Neural progenitor cell (in vitro differentiated cells): ENCODE data around the gene ZNF469. TPM values are rescaled to one million over a fixed set of nuclear protein-coding genes. Genes with fewer than 3 reads are reported as not detected.

Source experiments
- DNase-seq: peaks from one replicate; pipeline ENCODE4 v3.0.0-alpha.2; 2016; ENCODE audit warnings: low spot score
- H2AFZ ChIP-seq: fragments of 200-600 bp; sonication (generic); replicated peaks from 2 replicates; pipeline ENCODE4 v1.6.1; 2016; ENCODE audit warnings: antibody characterized with exemption
- H3F3A ChIP-seq: fragments of 200-600 bp; sonication (generic); 2 replicates; pipeline ENCODE4 v1.6.1; 2016; ENCODE audit warnings: antibody characterized with exemption, low read depth
- H3K27ac ChIP-seq: fragments of 200-600 bp; sonication (generic); 2 replicates; pipeline ENCODE4 v1.5.1; 2016; ENCODE audit warnings: mild to moderate bottlenecking
- H3K27me3 ChIP-seq: fragments of 200-600 bp; sonication (generic); 2 replicates; pipeline ENCODE4 v1.6.1; 2016; ENCODE audit warnings: mild to moderate bottlenecking, moderate library complexity
- H3K36me3 ChIP-seq: fragments of 200-600 bp; sonication (generic); 2 replicates; pipeline ENCODE4 v1.5.1; 2016
- H3K4me1 ChIP-seq: fragments of 200-600 bp; sonication (generic); 2 replicates; pipeline ENCODE4 v1.6.1; 2016; ENCODE audit warnings: mixed run types
- H3K4me2 ChIP-seq: fragments of 200-600 bp; sonication (generic); 2 replicates; pipeline ENCODE4 v1.6.1; 2016
- H3K4me3 ChIP-seq: fragments of 200-600 bp; sonication (generic); 2 replicates; pipeline ENCODE4 v1.5.1; 2016
- H3K79me2 ChIP-seq: fragments of 200-600 bp; sonication (generic); 2 replicates; pipeline ENCODE4 v1.6.1; 2016; ENCODE audit warnings: low read depth
- H3K9ac ChIP-seq: fragments of 200-600 bp; sonication (generic); 2 replicates; pipeline ENCODE4 v1.6.1; 2016
- H3K9me3 ChIP-seq: fragments of 200-600 bp; sonication (generic); 2 replicates; pipeline ENCODE4 v1.5.1; 2016; ENCODE audit warnings: low read depth
- H4K20me1 ChIP-seq: fragments of 200-600 bp; sonication (generic); 2 replicates; pipeline ENCODE4 v1.6.1; 2016; ENCODE audit warnings: low read depth
- H3K27ac Mint-ChIP-seq: 3 replicates; pipeline ENCODE4 v1.8.0; 2021; ENCODE audit warnings: mixed read lengths
- H3K27me3 Mint-ChIP-seq: 2 replicates; pipeline ENCODE4 v1.8.0; 2022; ENCODE audit warnings: low read depth, mild to moderate bottlenecking, inconsistent platforms, moderate library complexity, mixed read lengths; ENCODE audit not compliant: insufficient read depth
- H3K36me3 Mint-ChIP-seq: 3 replicates; pipeline ENCODE4 v1.8.0; 2021; ENCODE audit warnings: mixed read lengths
- H3K4me1 Mint-ChIP-seq: 3 replicates; pipeline ENCODE4 v1.8.0; 2021; ENCODE audit warnings: mixed read lengths
- H3K4me3 Mint-ChIP-seq: 3 replicates; pipeline ENCODE4 v1.8.0; 2021; ENCODE audit warnings: mild to moderate bottlenecking, moderate library complexity, mixed read lengths
- H3K9me3 Mint-ChIP-seq: 3 replicates; pipeline ENCODE4 v1.8.0; 2020; ENCODE audit warnings: mixed read lengths
- EZH2 ChIP-seq: fragments of 200-600 bp; sonication (generic); IDR thresholded peaks from 2 replicates; pipeline ENCODE4 v1.6.1; 2017; ENCODE audit warnings: antibody characterized with exemption, mild to moderate bottlenecking, moderate library complexity
- EZH2phosphoT487 ChIP-seq: fragments of 200-600 bp; sonication (generic); IDR thresholded peaks from 2 replicates; pipeline ENCODE4 v1.6.1; 2017; ENCODE audit warnings: antibody characterized with exemption
- total RNA-seq: library from RNA; depleted of rRNA; stranded (reverse); fragments of >200 nt; gene quantifications from 2 replicates; pipeline ENCODE4 v1.2.3, GENCODE V29; 2015; ENCODE audit warnings: low replicate concordance
- TF ChIP-seq, protein P1 (sequence below): fragments of 200-600 bp; sonication (generic); IDR thresholded peaks from 2 replicates; pipeline ENCODE4 v1.5.1; 2017; ENCODE audit warnings: antibody characterized with exemption, mild to moderate bottlenecking

ZNF469 gene
- total RNA-seq, 1 donor from 2014 or later, result 0.02 TPM

DNA sequence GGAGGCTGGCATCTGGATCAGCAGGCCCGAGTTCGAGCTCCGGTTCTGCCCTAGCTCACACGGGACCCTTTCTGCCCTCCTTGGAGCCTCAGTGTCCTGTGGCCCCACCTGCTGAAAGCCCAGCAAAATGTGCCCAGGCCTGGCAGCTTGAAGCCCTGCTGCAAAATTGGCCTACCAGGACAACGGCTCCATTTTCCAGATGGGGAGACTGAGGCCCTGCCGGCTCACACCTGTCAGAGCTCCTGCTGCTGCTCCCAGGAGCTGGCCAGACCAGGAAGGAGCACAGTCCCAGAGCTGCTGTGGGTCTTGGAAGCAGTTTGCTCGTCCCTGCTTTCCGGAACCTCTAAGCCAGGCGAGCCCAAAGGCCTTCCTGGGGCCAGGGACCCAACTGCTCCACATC, 17.4 kb downstream of the ZNF469 start:
- H3K36me3 Mint-ChIP-seq, result no peaks in the 10 kb centered on the region

DNA sequence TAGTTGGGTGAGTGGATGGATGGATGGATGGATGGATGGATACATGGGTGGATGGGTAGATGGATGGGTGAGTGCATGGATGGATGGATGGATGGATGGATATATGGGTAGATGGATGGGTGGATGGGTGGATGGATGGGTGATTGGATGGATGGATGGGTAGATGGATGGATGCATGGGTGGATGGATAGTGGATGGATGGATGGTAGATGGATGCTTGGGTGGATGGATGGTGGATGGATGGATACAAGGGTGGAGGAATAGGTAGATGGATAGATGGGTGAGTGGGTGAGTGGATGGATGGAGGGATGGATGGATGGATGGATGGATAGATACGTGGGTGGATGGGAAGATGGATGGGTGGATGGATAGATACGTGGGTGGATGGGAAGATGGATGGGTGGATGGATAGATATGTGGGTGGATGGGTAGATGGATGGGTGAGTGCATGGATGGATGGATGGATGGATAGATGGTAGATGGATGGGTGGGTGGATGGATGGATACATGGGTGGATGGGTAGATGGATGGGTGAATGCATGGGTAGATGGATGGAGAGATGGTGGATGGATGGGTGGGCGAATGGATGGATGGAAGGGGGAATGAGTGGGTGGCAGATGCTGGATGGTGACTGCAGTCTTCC, 19.0 kb downstream of the ZNF469 start:
- Mint-ChIP-seq H3K4me3 (no peak overlapping the region), H3K36me3 (no peaks in the 10 kb centered on the region), H3K27me3 (peaks cover 7% of the 10 kb centered on the region), H3K27ac (no peak overlapping the region), H3K9me3 (peaks cover 6% of the 10 kb centered on the region), H3K4me1 (peaks cover 13% of the 10 kb centered on the region)
- no peaks in the 10 kb centered on the region for H3K36me3 ChIP-seq
- no peaks in the 10 kb centered on the region for H3K4me1 ChIP-seq
- H3K9ac ChIP-seq, result no peak overlapping the region
- no peak for TF ChIP-seq EZH2
- TF ChIP-seq, protein P1, sequence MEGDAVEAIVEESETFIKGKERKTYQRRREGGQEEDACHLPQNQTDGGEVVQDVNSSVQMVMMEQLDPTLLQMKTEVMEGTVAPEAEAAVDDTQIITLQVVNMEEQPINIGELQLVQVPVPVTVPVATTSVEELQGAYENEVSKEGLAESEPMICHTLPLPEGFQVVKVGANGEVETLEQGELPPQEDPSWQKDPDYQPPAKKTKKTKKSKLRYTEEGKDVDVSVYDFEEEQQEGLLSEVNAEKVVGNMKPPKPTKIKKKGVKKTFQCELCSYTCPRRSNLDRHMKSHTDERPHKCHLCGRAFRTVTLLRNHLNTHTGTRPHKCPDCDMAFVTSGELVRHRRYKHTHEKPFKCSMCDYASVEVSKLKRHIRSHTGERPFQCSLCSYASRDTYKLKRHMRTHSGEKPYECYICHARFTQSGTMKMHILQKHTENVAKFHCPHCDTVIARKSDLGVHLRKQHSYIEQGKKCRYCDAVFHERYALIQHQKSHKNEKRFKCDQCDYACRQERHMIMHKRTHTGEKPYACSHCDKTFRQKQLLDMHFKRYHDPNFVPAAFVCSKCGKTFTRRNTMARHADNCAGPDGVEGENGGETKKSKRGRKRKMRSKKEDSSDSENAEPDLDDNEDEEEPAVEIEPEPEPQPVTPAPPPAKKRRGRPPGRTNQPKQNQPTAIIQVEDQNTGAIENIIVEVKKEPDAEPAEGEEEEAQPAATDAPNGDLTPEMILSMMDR, result no peak
- no peak for TF ChIP-seq EZH2phosphoT487
- no peaks in the 10 kb centered on the region for H3K9me3 ChIP-seq
- H3K4me3 ChIP-seq, result no peak overlapping the region
- H3K27me3 ChIP-seq, result no peaks in the 10 kb centered on the region
- H2AFZ ChIP-seq, result no peak overlapping the region
- DNase-seq, result no peak
- H3K27ac ChIP-seq, result no peak overlapping the region
- H3K79me2 ChIP-seq, result no peaks in the 10 kb centered on the region
- no peak overlapping the region for H3K4me2 ChIP-seq
- H4K20me1 ChIP-seq, result no peaks in the 10 kb centered on the region
- no peaks in the 10 kb centered on the region for H3F3A ChIP-seq

More for the DNA sequence above, 17.4 kb downstream of the ZNF469 start:
- no peak for DNase-seq
- Mint-ChIP-seq H3K27me3 (peaks cover 9% of the 10 kb centered on the region), H3K4me1 (peaks cover 11% of the 10 kb centered on the region), H3K9me3 (peaks cover 6% of the 10 kb centered on the region), H3K27ac (no peak overlapping the region), H3K4me3 (no peak overlapping the region)
- Histone ChIP-seq H3K27ac (no peak overlapping the region), H3F3A (no peaks in the 10 kb centered on the region), H3K9ac (no peak overlapping the region), H3K9me3 (no peaks in the 10 kb centered on the region), H4K20me1 (no peaks in the 10 kb centered on the region), H3K4me2 (no peak overlapping the region), H3K27me3 (no peaks in the 10 kb centered on the region), H3K79me2 (no peaks in the 10 kb centered on the region), H3K4me3 (no peak overlapping the region), H3K4me1 (no peaks in the 10 kb centered on the region), H3K36me3 (no peaks in the 10 kb centered on the region), H2AFZ (no peak overlapping the region)
- TF ChIP-seq EZH2phosphoT487, result no peak
- TF ChIP-seq EZH2, result no peak
- TF ChIP-seq, protein P1, result no peak

- no peaks in the 10 kb centered on the region for H4K20me1 ChIP-seq
Observed at GRCh38 chr16:88402551-88403240, 19.9 kb downstream of the ZNF469 start.

More at GRCh38 chr16:88402551-88403240, 19.9 kb downstream of the ZNF469 start:
- no peak overlapping the region for H3K4me3 Mint-ChIP-seq
- H3K27ac Mint-ChIP-seq, result no peak overlapping the region
- Histone ChIP-seq H3K4me3 (no peak overlapping the region), H2AFZ (no peak overlapping the region), H3K4me1 (no peaks in the 10 kb centered on the region), H3K36me3 (no peaks in the 10 kb centered on the region), H3K9ac (no peak overlapping the region), H3K27me3 (no peaks in the 10 kb centered on the region), H3K27ac (no peak overlapping the region), H3K4me2 (no peak overlapping the region), H3F3A (no peaks in the 10 kb centered on the region), H3K79me2 (no peaks in the 10 kb centered on the region), H3K9me3 (no peaks in the 10 kb centered on the region)
- no peak for DNase-seq
- TF ChIP-seq, protein P1, result no peak
- no peak for TF ChIP-seq EZH2phosphoT487
- no peak for TF ChIP-seq EZH2
- peaks cover 6% of the 10 kb centered on the region for H3K9me3 Mint-ChIP-seq
- H3K4me1 Mint-ChIP-seq, result peaks cover 16% of the 10 kb centered on the region
- H3K27me3 Mint-ChIP-seq, result peaks cover 11% of the 10 kb centered on the region
- no peaks in the 10 kb centered on the region for H3K36me3 Mint-ChIP-seq
